GM12875 (cell line): Measurements from ENCODE around the gene DNM3.

Experiments
- H3K4me3 ChIP-seq: one replicate; pipeline ENCODE4 v1.5.1; 2011; ENCODE audit warnings: low read depth, low read length, control low read depth
- CTCF ChIP-seq: IDR thresholded peaks from 2 replicates; pipeline ENCODE4 v1.5.1; 2011; ENCODE audit warnings: low read depth, mild to moderate bottlenecking, control low read depth, inconsistent platforms, low read length, moderate library complexity, borderline replicate concordance; ENCODE audit not compliant: insufficient read depth

The DNM3 gene

GRCh38 chr1:172351346-172351745 is 510.0 kb downstream of the DNM3 start:
- H3K4me3 ChIP-seq = no peak overlapping the region
- TF ChIP-seq CTCF = no peak

DNA sequence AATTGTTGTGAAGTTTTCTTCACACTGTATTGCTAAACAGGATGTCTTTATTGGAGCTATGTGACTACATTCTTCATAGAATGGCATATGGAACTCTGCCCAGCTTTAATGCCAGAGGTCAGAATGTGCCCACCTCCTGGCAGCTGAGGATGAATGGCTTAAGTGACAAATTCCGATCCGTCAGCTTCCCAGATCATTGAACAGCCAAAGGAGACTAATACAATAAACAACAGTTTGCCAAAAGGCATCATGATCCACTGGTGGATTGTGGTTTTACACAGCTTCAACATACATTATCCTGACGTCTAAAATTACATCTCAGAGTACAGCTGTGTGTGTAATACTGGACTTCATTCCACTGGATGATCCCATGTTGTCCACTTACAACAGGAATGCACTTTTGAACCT is 510.5 kb downstream of the DNM3 start:
- no peak overlapping the region for H3K4me3 ChIP-seq
- no peak for TF ChIP-seq CTCF

DNA sequence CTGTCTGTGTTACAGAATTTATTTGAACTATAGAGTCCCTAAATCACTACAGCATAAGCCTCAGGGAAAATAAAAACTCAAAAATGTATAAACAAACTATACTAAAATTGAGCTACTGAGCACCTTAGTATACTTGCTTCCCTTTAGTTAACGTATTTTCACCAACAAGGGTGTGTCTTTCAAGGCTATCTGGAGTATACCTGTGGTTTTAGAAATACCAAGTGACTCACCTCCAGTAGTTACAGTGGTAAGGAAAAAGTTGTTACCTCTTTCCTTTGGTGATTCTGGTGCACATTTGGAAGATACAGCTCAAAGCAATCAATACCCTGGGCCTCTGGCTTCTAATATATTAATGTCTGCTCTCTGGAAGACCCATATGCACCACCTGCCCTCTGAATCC is 511.1 kb downstream of the DNM3 start:
- TF ChIP-seq CTCF = no peak
- H3K4me3 ChIP-seq = no peak overlapping the region

DNA sequence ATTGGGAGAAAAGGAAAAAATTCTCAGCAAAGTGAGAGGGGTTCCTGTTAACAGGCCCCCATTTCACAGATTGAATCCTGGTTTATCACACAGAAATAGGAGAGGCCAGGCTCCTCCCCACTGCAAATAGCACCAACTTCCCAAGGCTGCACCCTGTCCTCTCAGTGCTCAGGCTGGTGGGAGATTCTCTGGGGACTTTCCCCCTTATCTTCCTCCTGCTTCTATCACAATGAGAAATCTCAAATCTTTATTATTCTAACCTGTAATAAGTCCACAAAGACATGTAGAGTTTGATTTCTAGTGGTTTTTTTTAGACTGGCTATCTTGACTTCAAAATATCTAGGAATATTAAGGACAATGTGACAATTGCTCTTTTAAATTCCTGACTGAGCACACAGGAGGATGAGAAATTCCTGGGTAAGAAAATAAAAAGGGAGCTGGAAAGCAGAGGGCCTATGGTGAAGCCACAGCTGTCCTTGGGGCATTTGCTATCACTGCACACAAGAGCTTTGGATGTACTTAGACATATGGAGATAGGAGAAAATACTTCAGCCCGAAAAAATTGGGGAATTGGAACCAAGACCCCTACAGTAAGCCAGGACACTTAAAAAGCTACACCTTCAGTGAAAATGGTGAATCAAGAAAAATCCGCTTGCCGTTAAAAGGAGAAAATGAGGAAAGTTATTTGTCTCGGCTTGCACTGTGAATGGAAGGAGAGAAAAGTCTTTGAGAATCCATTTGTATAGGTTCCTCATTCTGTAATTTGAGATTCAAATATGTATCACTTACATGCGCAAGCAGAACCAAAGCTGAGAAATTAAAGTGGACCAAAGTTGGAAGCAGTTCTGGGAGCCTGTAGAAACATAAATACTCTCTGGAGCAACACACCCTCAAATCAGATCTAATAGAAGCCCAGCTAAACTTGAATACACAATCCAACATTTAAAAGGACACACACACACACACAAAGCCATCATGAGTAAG is 513.3 kb downstream of the DNM3 start:
- TF ChIP-seq CTCF = no peak
- H3K4me3 ChIP-seq = no peak overlapping the region

DNA sequence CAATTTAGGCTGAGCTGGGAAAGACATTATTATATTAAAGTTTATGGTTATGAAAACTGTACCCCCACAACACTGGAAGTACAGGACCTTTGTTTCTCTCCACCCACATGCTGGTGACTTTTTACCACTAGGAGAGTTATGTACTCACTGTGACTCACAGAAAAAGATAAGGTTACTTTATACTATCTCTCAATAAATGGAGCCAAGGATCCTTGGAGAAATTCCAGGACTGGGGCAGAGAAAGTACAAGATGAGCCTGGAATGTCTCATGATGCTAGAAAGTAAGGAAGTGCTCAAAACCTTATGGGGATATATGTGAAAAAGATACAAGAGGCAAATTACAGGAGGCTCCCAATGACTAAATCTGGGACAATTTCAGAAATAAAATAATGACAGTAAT is 515.3 kb downstream of the DNM3 start:
- no peak for TF ChIP-seq CTCF
- H3K4me3 ChIP-seq = no peak overlapping the region

GRCh38 chr1:172357753-172358385 is 516.6 kb downstream of the DNM3 start:
- no peak for TF ChIP-seq CTCF
- H3K4me3 ChIP-seq = no peak overlapping the region
